ENCODE data around the gene TTC21A. TPM values are rescaled to one million over a fixed set of nuclear protein-coding genes. Genes with fewer than 3 reads are reported as not detected.

TTC21A gene
- total and polyA plus RNA-seq, 2 experiments from 2014 or later: 1.8 to 2.0 TPM

DNA sequence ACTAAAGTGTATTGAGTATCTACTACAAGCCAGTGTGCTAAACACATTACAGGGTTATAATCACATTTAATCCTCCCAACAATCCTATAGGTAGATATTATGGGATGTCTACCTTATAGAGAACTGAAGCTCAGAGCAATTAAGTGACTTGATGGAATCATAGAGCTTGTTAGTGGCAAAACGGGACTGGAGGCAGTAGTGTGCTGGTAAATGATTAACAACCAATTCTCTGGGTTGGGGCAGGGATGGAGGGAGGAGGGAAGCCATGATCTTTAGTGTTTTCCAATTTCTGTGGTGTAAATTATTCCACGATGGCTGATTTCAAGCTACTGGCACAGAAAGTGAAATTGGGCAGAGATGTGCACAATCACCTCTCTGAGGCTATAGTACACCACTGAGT, 64.4 kb downstream of the TTC21A start (continued):
- TF ChIP-seq EZH2 (IDR thresholded peaks at IDR 0.05; ENCODE audit: low read depth, unreplicated experiment) (no peak), STAT1 (IDR thresholded peaks at IDR 0.05; ENCODE audit: unreplicated experiment) (no peak), NANOG (IDR thresholded peaks at IDR 0.05; ENCODE audit: borderline replicate concordance) (no peak)

DNA sequence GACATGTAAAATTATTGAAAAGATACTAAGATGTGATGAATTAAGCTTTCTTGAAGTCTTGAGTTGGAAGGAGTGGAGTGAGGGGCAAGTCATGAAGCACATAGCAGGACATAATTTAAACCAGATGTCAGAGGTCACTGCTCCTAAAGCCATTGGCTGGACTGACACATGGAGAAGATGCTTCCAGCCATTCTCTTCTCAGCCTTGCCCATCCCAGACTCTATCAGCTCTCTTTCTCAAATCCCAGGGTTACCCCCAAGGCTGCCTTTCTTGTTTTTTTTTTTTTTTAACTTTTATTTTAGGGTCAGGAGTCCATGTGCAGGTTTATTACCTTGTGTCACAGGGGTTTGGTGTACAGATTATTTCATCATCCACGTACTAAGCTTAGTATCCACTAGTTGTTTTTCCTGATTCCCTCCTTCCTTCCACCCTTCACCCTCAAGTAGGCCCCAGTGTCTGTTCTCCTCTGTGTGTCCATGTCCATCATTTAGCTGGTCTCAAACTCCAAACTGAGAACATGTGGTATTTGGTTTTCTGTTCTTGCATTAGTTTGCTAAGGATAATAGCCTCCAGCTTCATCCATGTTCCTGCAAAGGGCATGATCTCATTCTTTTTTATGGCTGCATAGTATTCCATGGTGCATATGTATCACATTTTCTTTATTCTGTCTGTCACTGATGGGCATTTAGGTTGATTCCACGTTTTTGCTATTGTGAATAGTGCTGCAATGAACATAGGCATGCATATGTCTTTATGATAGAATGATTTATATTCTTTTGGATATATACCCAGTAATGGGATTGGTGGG, 66.0 kb downstream of the TTC21A start:
- Histone ChIP-seq H3K27ac (ENCODE audit: low read depth) (no peak overlapping the region), H3K4me2 (no peak overlapping the region), H3K4me1 (ENCODE audit: insufficient read depth) (peaks cover 12% of the 10 kb centered on the region), H3K4me3 (no peak overlapping the region), H2AFZ (no peak overlapping the region), H3K36me3 (ENCODE audit: insufficient read depth) (no peaks in the 10 kb centered on the region), H3K9me2 (ENCODE audit: insufficient read depth) (no peaks in the 10 kb centered on the region), H3K79me2 (replicated peaks; ENCODE audit: insufficient read depth) (no peaks in the 10 kb centered on the region), H4K20me1 (replicated peaks; ENCODE audit: insufficient read depth) (no peaks in the 10 kb centered on the region), H3K27me3 (ENCODE audit: insufficient read depth) (no peaks in the 10 kb centered on the region), H3F3A (replicated peaks; ENCODE audit: low read depth) (no peaks in the 10 kb centered on the region)
- no peak for DNase-seq (ENCODE audit: low spot score)
- ATAC-seq: no peak
- Mint-ChIP-seq H3K36me3 (ENCODE audit: low read depth) (no peaks in the 10 kb centered on the region), H3K9me3 (peaks cover 3% of the 10 kb centered on the region; the same call in 2 of the 3 replicates), H3K4me1 (peaks cover 22% of the 10 kb centered on the region), H3K27me3 (ENCODE audit: insufficient read depth, low read depth, poor library complexity) (peaks cover 6% of the 10 kb centered on the region), H3K27ac (no peak overlapping the region), H3K4me3 (no peak overlapping the region)
- TF ChIP-seq CREB1 (CRISPR knock-in tag; IDR thresholded peaks at IDR 0.05; ENCODE audit: low read depth) (no peak), EZH2 (IDR thresholded peaks at IDR 0.05; ENCODE audit: low read depth, unreplicated experiment) (no peak), ZNF114 (CRISPR knock-in tag; IDR thresholded peaks at IDR 0.05) (no peak), POLR2AphosphoS5 (IDR thresholded peaks at IDR 0.05; ENCODE audit: low read depth) (no peak), EZH2phosphoT487 (IDR thresholded peaks at IDR 0.05; ENCODE audit: unreplicated experiment) (no peak), STAT1 (IDR thresholded peaks at IDR 0.05; ENCODE audit: unreplicated experiment) (no peak)
- TF ChIP-seq, protein P1, sequence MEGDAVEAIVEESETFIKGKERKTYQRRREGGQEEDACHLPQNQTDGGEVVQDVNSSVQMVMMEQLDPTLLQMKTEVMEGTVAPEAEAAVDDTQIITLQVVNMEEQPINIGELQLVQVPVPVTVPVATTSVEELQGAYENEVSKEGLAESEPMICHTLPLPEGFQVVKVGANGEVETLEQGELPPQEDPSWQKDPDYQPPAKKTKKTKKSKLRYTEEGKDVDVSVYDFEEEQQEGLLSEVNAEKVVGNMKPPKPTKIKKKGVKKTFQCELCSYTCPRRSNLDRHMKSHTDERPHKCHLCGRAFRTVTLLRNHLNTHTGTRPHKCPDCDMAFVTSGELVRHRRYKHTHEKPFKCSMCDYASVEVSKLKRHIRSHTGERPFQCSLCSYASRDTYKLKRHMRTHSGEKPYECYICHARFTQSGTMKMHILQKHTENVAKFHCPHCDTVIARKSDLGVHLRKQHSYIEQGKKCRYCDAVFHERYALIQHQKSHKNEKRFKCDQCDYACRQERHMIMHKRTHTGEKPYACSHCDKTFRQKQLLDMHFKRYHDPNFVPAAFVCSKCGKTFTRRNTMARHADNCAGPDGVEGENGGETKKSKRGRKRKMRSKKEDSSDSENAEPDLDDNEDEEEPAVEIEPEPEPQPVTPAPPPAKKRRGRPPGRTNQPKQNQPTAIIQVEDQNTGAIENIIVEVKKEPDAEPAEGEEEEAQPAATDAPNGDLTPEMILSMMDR (conservative IDR thresholded peaks at IDR 0.05; ENCODE audit: low read depth in 2 of 2): no peak
- TF ChIP-seq, protein P2, sequence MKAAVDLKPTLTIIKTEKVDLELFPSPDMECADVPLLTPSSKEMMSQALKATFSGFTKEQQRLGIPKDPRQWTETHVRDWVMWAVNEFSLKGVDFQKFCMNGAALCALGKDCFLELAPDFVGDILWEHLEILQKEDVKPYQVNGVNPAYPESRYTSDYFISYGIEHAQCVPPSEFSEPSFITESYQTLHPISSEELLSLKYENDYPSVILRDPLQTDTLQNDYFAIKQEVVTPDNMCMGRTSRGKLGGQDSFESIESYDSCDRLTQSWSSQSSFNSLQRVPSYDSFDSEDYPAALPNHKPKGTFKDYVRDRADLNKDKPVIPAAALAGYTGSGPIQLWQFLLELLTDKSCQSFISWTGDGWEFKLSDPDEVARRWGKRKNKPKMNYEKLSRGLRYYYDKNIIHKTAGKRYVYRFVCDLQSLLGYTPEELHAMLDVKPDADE (IDR thresholded peaks at IDR 0.05): no peak

All from GM23338 (cell line).